Measurements from ENCODE around the gene JPH2. TPM values are rescaled to one million over a fixed set of nuclear protein-coding genes. Genes with fewer than 3 reads are reported as not detected.

The JPH2 gene
- total and polyA plus RNA-seq, 2 of the 4 experiments (the other 2 are of a cell fraction), result 0.44 to 0.54 TPM

DNA sequence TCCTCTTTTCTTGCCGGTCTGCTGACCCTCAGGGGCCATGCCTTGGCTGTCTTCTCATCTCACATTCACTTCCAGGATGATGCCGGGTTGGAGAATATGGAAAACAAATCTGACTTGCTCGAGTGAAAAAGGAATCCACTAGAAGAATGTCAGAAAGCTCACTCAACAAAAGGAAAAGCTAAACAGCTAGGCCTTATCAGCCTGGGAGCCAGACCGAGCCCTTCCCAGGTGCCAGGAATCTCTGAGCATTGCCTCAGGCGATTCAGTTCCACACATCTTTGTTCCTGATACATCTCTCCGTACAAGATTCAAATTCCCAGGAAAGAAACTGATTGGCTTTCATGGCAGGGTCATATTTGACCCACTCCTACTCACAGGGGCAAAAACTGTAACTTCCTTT is 32.8 kb upstream of the JPH2 start:
- ChIA-PET POLR2A (ENCODE audit: unreplicated experiment) (interaction anchor here (0.6 kb wide), 1 partner anchor 177 kb away, joined by 4 read pairs; no protein-coding TSS in a partner anchor), CTCF (interaction anchor here (0.7 to 3.5 kb wide), 2 partner anchors 75 to 93 kb away, joined by 3 to 52 read pairs; partner anchors contain the start of gene FITM2)
- no peaks in the 10 kb centered on the region for H3K79me1 ChIP-seq (ENCODE audit: low read depth in 1 of 2, low read length in 2 of 2)
- ATAC-seq (ENCODE audit: low read depth), result no peak
- H3K14ac ChIP-seq (replicated peaks; ENCODE audit: low read depth, low read length), result no peak overlapping the region
- dilution Hi-C loops (cut with HindIII; ENCODE audit: low sequenced_read_pairs, unreplicated experiment) (no loop called here), in situ Hi-C loops (cut with MboI; ENCODE audit: low sequenced_read_pairs) (loop anchor here (5.0 to 10.0 kb wide), 3 partner anchors 93 to 385 kb away; partner anchors contain the start of genes FITM2 and TTPAL), intact Hi-C loops (cut with micrococcal nuclease) (loop anchor here (10.0 kb wide), 1 partner anchor 665 kb away; the partner anchor contains the start of gene YWHAB)
- H4K91ac ChIP-seq (ENCODE audit: insufficient read depth, low read depth, low read length), result no peak overlapping the region
- no peak overlapping the region for H3K27ac ChIP-seq (ENCODE audit: insufficient read depth, low read length)
- BruUV-seq (replicated peaks), result no TSS peak
- H4K5ac ChIP-seq (ENCODE audit: low read depth, low read length), result no peak overlapping the region
- no peaks in the 10 kb centered on the region for H3K9me1 ChIP-seq (ENCODE audit: insufficient read depth, low read length)
- no peak overlapping the region for H3K4me2 ChIP-seq (ENCODE audit: low read depth, low read length)
- H3K9me3 ChIP-seq (ENCODE audit: control insufficient read depth, insufficient read depth, low read length), result no peaks in the 10 kb centered on the region
- H2AK9ac ChIP-seq (replicated peaks; ENCODE audit: low read depth, low read length, poor library complexity), result no peak overlapping the region
- no peak overlapping the region for H4K8ac ChIP-seq (ENCODE audit: low read depth in 2 of 2, low read length in 2 of 2)
- H3K4ac ChIP-seq (ENCODE audit: low read depth, low read length), result no peak overlapping the region
- no peaks in the 10 kb centered on the region for H4K20me1 ChIP-seq (ENCODE audit: insufficient read depth, low read length)
- H3K36me3 ChIP-seq (ENCODE audit: control insufficient read depth, insufficient read depth, low read length), result no peaks in the 10 kb centered on the region
- no peak overlapping the region for H2AFZ ChIP-seq (replicated peaks; ENCODE audit: low read length, poor library complexity)
- WGBS, 2 experiments (ENCODE audit: extremely low coverage in 2 of 2, insufficient read length in 1 of 2), result 68% methylated on average over 3 of the region's 6 CpGs; no CpG with 5 or more reads in 1 of the 2 experiments
- H2BK120ac ChIP-seq (ENCODE audit: low read depth, low read length), result no peak overlapping the region
- no peak overlapping the region for H3K4me3 ChIP-seq (ENCODE audit: insufficient read depth, low read depth, low read length)
- no peak overlapping the region for H2BK15ac ChIP-seq (ENCODE audit: low read depth, low read length)
- no peak for DNase-seq
- no peak overlapping the region for H2AK5ac ChIP-seq (ENCODE audit: low read depth, low read length)
- H3K27me3 ChIP-seq (ENCODE audit: control insufficient read depth, insufficient read depth, low read length), result no peaks in the 10 kb centered on the region; the same call in 1 of the 2 replicates
- no peak overlapping the region for H2BK20ac ChIP-seq (ENCODE audit: low read depth, low read length)
- no peak overlapping the region for H3K18ac ChIP-seq (ENCODE audit: low read depth, low read length)
- TF ChIP-seq MAZ (IDR thresholded peaks at IDR 0.05; ENCODE audit: borderline replicate concordance, low read depth, low read length), result no peak
- no peak for TF ChIP-seq SMC3 (IDR thresholded peaks at IDR 0.05; ENCODE audit: low read depth, low read length)
- no peak for TF ChIP-seq CHD1 (IDR thresholded peaks at IDR 0.05; ENCODE audit: low read depth, low read length)
- no peak for TF ChIP-seq BHLHE40 (IDR thresholded peaks at IDR 0.05; ENCODE audit: low read depth, low read length)
- TF ChIP-seq, protein P1, sequence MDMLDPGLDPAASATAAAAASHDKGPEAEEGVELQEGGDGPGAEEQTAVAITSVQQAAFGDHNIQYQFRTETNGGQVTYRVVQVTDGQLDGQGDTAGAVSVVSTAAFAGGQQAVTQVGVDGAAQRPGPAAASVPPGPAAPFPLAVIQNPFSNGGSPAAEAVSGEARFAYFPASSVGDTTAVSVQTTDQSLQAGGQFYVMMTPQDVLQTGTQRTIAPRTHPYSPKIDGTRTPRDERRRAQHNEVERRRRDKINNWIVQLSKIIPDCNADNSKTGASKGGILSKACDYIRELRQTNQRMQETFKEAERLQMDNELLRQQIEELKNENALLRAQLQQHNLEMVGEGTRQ (IDR thresholded peaks at IDR 0.05; ENCODE audit: low read depth, low read length), result no peak
- TF ChIP-seq MXI1 (IDR thresholded peaks at IDR 0.05; ENCODE audit: borderline replicate concordance, low read depth, low read length), result no peak
- TF ChIP-seq MAFK (IDR thresholded peaks at IDR 0.05; ENCODE audit: low read depth, low read length), result no peak
- TF ChIP-seq, protein P2, sequence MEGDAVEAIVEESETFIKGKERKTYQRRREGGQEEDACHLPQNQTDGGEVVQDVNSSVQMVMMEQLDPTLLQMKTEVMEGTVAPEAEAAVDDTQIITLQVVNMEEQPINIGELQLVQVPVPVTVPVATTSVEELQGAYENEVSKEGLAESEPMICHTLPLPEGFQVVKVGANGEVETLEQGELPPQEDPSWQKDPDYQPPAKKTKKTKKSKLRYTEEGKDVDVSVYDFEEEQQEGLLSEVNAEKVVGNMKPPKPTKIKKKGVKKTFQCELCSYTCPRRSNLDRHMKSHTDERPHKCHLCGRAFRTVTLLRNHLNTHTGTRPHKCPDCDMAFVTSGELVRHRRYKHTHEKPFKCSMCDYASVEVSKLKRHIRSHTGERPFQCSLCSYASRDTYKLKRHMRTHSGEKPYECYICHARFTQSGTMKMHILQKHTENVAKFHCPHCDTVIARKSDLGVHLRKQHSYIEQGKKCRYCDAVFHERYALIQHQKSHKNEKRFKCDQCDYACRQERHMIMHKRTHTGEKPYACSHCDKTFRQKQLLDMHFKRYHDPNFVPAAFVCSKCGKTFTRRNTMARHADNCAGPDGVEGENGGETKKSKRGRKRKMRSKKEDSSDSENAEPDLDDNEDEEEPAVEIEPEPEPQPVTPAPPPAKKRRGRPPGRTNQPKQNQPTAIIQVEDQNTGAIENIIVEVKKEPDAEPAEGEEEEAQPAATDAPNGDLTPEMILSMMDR (conservative IDR thresholded peaks at IDR 0.05; ENCODE audit: low read depth, low read length), result no peak
- no peak for TF ChIP-seq RFX5 (IDR thresholded peaks at IDR 0.05; ENCODE audit: low read depth, low read length)
- H2BK5ac ChIP-seq (ENCODE audit: low read depth, low read length, poor library complexity, severe bottlenecking), result no peak overlapping the region
- no peaks in the 10 kb centered on the region for H3K4me1 ChIP-seq (ENCODE audit: control insufficient read depth, insufficient read depth, low read length)
- no peak overlapping the region for H3K9ac ChIP-seq (ENCODE audit: low read depth, low read length)
- H3K56ac ChIP-seq (ENCODE audit: extremely low read depth, insufficient read depth, low read length), result no peak overlapping the region
- no peak overlapping the region for H3K23ac ChIP-seq (ENCODE audit: low read depth, low read length)
